ENCODE results near the gene ZNF382.

Gene ZNF382

DNA sequence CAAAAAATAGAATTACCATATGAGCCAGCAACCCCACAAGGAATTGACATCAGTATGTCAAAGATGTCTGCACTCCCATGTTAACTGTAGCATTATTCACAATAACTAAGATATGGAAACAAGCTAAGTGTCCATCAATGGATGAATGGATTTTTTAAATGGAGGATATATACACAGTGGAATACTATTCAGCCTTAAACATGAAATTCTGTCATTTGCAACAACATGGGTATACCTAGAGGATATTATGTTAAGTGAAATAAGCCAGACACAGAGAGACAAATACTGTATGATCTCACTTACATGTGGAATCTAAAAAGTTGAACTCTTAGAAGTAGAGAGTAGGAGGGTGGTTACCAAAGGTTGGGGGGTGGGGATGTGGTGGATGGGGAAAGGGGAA is 74.3 kb downstream of the ZNF382 start:
- peaks cover 14% of the 10 kb centered on the region for H3K36me3 ChIP-seq (ENCODE audit: control insufficient read depth, insufficient read depth, low read length)
- H3K9me3 ChIP-seq (ENCODE audit: control insufficient read depth, insufficient read depth, low read length) = no peaks in the 10 kb centered on the region; the same call in 1 of the 2 replicates
- H3K27ac ChIP-seq (ENCODE audit: low read depth, low read length) = no peak overlapping the region
- H3K27me3 ChIP-seq (ENCODE audit: control insufficient read depth, insufficient read depth, low read length) = no peaks in the 10 kb centered on the region
- no peak overlapping the region for H3K9ac ChIP-seq (ENCODE audit: low read depth, low read length)
- no peak overlapping the region for H3K4me3 ChIP-seq (ENCODE audit: low read depth, low read length)
- no peaks in the 10 kb centered on the region for H3K4me1 ChIP-seq (ENCODE audit: control insufficient read depth, insufficient read depth, low read length)
